ENCODE results near the gene USP1. TPM values are rescaled to one million over a fixed set of nuclear protein-coding genes. Genes with fewer than 3 reads are reported as not detected.

The USP1 gene
- total RNA-seq, 1 donor from 2014 or later = 13.6 TPM

DNA sequence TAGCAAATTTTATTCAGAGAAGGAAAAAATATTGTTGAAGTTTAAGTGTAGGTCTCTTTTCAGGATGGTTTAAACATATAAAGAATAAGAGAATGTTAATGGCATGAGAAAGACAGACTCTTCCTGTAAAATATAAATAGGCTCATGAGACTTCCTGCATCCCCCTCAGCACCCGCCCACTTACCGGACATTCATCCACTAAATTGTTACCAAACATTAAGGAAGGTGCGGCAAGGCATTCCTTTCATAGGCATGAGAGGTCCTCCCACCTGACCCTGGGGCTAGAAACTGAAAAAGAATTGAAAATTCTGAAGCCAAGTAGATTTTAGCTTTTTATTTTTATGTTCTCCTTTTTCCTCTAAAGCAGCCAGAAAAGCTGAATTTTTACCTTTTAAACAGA, 10.6 kb upstream of the USP1 start:
- TF ChIP-seq, protein P1, sequence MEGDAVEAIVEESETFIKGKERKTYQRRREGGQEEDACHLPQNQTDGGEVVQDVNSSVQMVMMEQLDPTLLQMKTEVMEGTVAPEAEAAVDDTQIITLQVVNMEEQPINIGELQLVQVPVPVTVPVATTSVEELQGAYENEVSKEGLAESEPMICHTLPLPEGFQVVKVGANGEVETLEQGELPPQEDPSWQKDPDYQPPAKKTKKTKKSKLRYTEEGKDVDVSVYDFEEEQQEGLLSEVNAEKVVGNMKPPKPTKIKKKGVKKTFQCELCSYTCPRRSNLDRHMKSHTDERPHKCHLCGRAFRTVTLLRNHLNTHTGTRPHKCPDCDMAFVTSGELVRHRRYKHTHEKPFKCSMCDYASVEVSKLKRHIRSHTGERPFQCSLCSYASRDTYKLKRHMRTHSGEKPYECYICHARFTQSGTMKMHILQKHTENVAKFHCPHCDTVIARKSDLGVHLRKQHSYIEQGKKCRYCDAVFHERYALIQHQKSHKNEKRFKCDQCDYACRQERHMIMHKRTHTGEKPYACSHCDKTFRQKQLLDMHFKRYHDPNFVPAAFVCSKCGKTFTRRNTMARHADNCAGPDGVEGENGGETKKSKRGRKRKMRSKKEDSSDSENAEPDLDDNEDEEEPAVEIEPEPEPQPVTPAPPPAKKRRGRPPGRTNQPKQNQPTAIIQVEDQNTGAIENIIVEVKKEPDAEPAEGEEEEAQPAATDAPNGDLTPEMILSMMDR (IDR thresholded peaks at IDR 0.05; ENCODE audit: partially characterized antibody, unreplicated experiment) = no peak
- DNase-seq = no peak
- Mint-ChIP-seq H3K9me3 (ENCODE audit: unreplicated experiment) (peaks cover 2% of the 10 kb centered on the region), H3K4me1 (ENCODE audit: low read depth, unreplicated experiment) (no peaks in the 10 kb centered on the region), H3K4me3 (ENCODE audit: unreplicated experiment) (no peak overlapping the region), H3K36me3 (ENCODE audit: unreplicated experiment) (no peaks in the 10 kb centered on the region), H3K27me3 (ENCODE audit: unreplicated experiment) (peaks cover 3% of the 10 kb centered on the region), H3K27ac (ENCODE audit: unreplicated experiment) (no peak overlapping the region)

DNA sequence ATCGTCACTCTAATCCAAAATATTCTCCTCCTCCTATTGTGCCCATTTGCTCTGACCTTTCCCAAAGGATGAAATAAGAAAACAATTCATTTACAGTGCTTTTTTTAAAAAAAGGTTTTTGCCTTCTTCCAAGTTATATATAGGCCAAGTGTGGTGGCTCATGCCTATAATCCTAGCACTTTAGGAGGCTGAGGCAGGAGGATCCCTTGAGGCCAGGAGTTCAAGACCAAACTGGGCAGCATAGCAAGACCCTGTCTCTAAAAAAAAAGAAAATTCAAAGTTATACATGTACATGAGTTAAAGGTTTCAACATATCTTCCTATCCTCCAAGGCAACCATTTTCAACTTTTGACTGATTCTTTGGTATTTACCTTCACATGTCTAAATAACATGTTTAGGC, 10.1 kb upstream of the USP1 start:
- Mint-ChIP-seq H3K9me3 (ENCODE audit: unreplicated experiment) (peaks cover 2% of the 10 kb centered on the region), H3K4me3 (ENCODE audit: unreplicated experiment) (no peak overlapping the region), H3K36me3 (ENCODE audit: unreplicated experiment) (no peaks in the 10 kb centered on the region), H3K27ac (ENCODE audit: unreplicated experiment) (no peak overlapping the region), H3K4me1 (ENCODE audit: low read depth, unreplicated experiment) (no peaks in the 10 kb centered on the region), H3K27me3 (ENCODE audit: unreplicated experiment) (peaks cover 3% of the 10 kb centered on the region)
- DNase-seq = no peak
- TF ChIP-seq, protein P1 (IDR thresholded peaks at IDR 0.05; ENCODE audit: partially characterized antibody, unreplicated experiment) = no peak

DNA sequence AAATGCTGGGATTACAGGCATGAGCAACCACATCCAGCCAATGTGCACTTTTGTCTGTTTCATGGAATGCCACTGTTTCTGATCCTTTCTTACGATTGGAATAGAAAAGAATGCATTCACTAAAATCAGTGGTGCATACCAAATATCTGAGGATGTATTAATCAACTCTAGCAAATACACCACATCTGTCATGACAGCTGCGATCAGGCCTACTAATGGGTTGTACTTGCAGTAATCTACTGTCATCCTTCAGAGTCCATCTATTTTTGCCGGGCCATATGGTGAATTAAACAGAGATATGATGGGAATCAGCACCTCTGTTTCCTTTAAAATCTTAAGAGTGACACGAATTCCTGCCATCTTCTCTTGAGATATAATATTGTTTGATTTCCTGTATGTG, 8.5 kb upstream of the USP1 start:
- Mint-ChIP-seq H3K4me1 (ENCODE audit: low read depth, unreplicated experiment) (no peaks in the 10 kb centered on the region), H3K27me3 (ENCODE audit: unreplicated experiment) (peaks cover 3% of the 10 kb centered on the region), H3K4me3 (ENCODE audit: unreplicated experiment) (no peak overlapping the region), H3K27ac (ENCODE audit: unreplicated experiment) (no peak overlapping the region), H3K9me3 (ENCODE audit: unreplicated experiment) (peaks cover 2% of the 10 kb centered on the region), H3K36me3 (ENCODE audit: unreplicated experiment) (no peaks in the 10 kb centered on the region)
- TF ChIP-seq, protein P1 (IDR thresholded peaks at IDR 0.05; ENCODE audit: partially characterized antibody, unreplicated experiment) = no peak
- DNase-seq = no peak

DNA sequence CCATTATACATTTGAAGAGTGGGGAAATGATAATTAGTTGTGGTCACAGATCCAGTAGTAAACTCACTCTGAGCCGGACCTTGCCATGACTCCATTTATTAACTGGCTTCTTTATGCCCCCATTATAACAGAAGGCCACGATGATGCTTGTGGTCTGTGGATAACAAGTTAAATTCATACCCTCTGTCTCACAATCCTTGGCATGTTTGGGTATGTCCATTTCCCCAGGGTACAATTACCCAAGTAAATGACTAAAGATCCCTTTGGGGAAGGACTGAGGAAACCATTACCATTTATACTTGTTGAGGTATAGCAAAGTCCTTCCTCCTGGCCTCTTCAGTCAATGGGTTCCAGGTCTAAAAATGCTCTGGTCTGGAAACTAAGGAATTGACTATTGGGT, 7.3 kb upstream of the USP1 start:
- TF ChIP-seq, protein P1 (IDR thresholded peaks at IDR 0.05; ENCODE audit: partially characterized antibody, unreplicated experiment) = no peak
- Mint-ChIP-seq H3K4me1 (ENCODE audit: low read depth, unreplicated experiment) (no peaks in the 10 kb centered on the region), H3K9me3 (ENCODE audit: unreplicated experiment) (peaks cover 1% of the 10 kb centered on the region), H3K27ac (ENCODE audit: unreplicated experiment) (no peak overlapping the region), H3K4me3 (ENCODE audit: unreplicated experiment) (no peak overlapping the region), H3K36me3 (ENCODE audit: unreplicated experiment) (no peaks in the 10 kb centered on the region), H3K27me3 (ENCODE audit: unreplicated experiment) (peaks cover 2% of the 10 kb centered on the region)
- DNase-seq = no peak

DNA sequence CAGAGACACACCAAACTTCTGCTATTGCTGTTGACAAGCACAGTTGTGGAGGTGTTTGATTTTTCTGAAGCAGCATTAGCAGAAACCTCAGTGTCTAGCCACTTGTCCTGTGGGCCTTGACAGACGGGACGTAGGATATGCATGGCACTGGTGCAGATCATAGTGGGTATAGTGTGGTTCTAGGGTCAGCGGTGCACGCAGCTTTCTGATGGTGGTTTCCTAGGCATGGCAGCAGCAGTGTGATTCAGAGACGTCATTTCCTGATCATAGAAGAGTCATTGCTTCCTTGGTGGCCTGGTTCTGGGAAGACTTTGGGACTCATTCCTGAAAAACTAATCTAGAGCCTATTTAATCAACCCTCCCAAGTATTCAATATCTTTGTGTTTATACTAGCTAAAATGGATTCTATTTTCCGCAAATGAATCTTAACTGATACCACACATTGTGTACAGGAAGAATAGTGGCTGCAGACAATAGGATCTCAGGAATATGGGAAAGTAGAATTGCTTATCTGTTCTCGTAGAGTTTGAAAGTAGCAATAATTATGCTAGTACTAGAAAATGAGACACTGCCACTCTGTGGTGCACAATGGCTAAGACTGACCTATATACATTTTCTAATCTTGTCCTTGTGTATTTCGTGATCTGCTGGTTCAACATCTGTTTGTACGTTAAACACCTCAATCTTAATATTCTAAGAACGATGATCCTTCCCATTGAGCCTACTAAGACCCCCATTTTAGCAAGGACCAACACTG, 2.8 kb upstream of the USP1 start:
- no peaks in the 10 kb centered on the region for H3K36me3 Mint-ChIP-seq (ENCODE audit: unreplicated experiment)
- no peak overlapping the region for H3K27ac Mint-ChIP-seq (ENCODE audit: unreplicated experiment)
- no peak overlapping the region for H3K4me3 Mint-ChIP-seq (ENCODE audit: unreplicated experiment)
- TF ChIP-seq, protein P1 (IDR thresholded peaks at IDR 0.05; ENCODE audit: partially characterized antibody, unreplicated experiment) = no peak
- DNase-seq = no peak
- H3K4me1 Mint-ChIP-seq (ENCODE audit: low read depth, unreplicated experiment) = peaks cover 10% of the 10 kb centered on the region
- peaks cover 9% of the 10 kb centered on the region for H3K27me3 Mint-ChIP-seq (ENCODE audit: unreplicated experiment)
- peaks cover 16% of the 10 kb centered on the region for H3K9me3 Mint-ChIP-seq (ENCODE audit: unreplicated experiment)

Measured in glutamatergic neuron (in vitro differentiated cells).